HCT116 (cell line): ENCODE data around the gene DIPK1B. TPM values are rescaled to one million over a fixed set of nuclear protein-coding genes. Genes with fewer than 3 reads are reported as not detected.
"Not testable (repeated sequence)": the region's sequence is repeated elsewhere in the genome, so short reads cannot be mapped to it uniquely, and the experiment has no call there.

ENCODE experiments used
- ATAC-seq: fragments of 200-7000 bp; cut with Tn5 transposase; 2 replicates; pipeline ENCODE4 v1.9.1; 2020; ENCODE audit warnings: mild to moderate bottlenecking, moderate library complexity
- BruUV-seq: library from RNA; stranded (reverse); fragments of 400-500 nt; replicated peaks from 2 replicates; lab custom pipeline; 2021; lab: Mats Ljungman, UMichigan
- CTCF ChIA-PET: fragments of 300-600 bp; sonication (Branson Sonifier 250); formaldehyde crosslinking; loops from one replicate; lab custom pipeline; 2021; ENCODE audit warnings: antibody characterized with exemption; lab: Charles Lee
- POLR2A ChIA-PET: fragments of 300-600, 350-600 bp; sonication (Branson Sonifier 250); formaldehyde crosslinking; loops from one replicate; lab custom pipeline; 2021; ENCODE audit warnings: antibody characterized with exemption; lab: Charles Lee
- RAD21 ChIA-PET, 2 experiments: fragments of 300-600 bp; sonication (Branson Sonifier 250); formaldehyde crosslinking; loops; one replicate each; lab custom pipeline; 2023; ENCODE audit warnings: low total read pairs in 2 of 2; ENCODE audit not compliant: uncharacterized antibody in 2 of 2, unreplicated experiment in 2 of 2, low non-redundant PET in 1 of 2; lab: Charles Lee
- DNase-seq: peaks from one replicate; pipeline ENCODE4 v3.0.0-alpha.2; 2010; ENCODE audit warnings: low read depth, low spot score
- H2AFZ ChIP-seq: fragments of 200-600 bp; shearing (Covaris generic), sonication (generic); 2 replicates; pipeline ENCODE4 v1.6.1; 2017; ENCODE audit warnings: low read depth, mixed run types, mixed read lengths, antibody characterized with exemption, low read length; ENCODE audit not compliant: poor library complexity, severe bottlenecking
- H3K27ac ChIP-seq: 2 replicates; pipeline ENCODE4 v1.5.1; 2012; ENCODE audit warnings: low read depth, low read length
- H3K27me3 ChIP-seq: fragments of 200-600 bp; sonication (generic); 2 replicates; pipeline ENCODE4 v1.6.1; 2016; ENCODE audit warnings: mixed run types, low read length, mixed read lengths; ENCODE audit not compliant: insufficient read depth
- H3K36me3 ChIP-seq, 2 experiments: fragments of 200-500 bp in 1 of 2; fragments of 200-600 bp in 1 of 2; sonication (Bioruptor generic) in 1 of 2; sonication (generic) in 1 of 2; 2 replicates each; pipeline versions ENCODE4 v1.5.1 to v1.6.1; 2014 to 2016; ENCODE audit warnings: low read length in 2 of 2, inconsistent platforms in 1 of 2, mixed read lengths in 1 of 2, mixed run types in 1 of 2; ENCODE audit not compliant: insufficient read depth in 2 of 2, control insufficient read depth in 1 of 2
- H3K4me1 ChIP-seq, 2 experiments: fragments of 200-600 bp in 1 of 2; sonication (generic) in 1 of 2; 2 replicates each; pipeline versions ENCODE4 v1.5.1 to v1.6.1; 2012 to 2017; ENCODE audit warnings: low read length in 2 of 2, inconsistent platforms in 1 of 2, mild to moderate bottlenecking in 1 of 2, mixed read lengths in 1 of 2, mixed run types in 1 of 2, moderate library complexity in 1 of 2; ENCODE audit not compliant: insufficient read depth in 2 of 2, control insufficient read depth in 1 of 2
- H3K4me2 ChIP-seq: fragments of 200-600 bp; sonication (generic); 2 replicates; pipeline ENCODE4 v1.6.1; 2017; ENCODE audit warnings: mixed run types, low read length, mixed read lengths
- H3K4me3 ChIP-seq, 2 experiments: fragments of 200-600 bp in 1 of 2; sonication (generic) in 1 of 2; replicated peaks in 1 of 2; 2 replicates each; pipeline ENCODE4 v1.5.1; 2011 to 2016; ENCODE audit warnings: low read length in 2 of 2, control low read depth in 1 of 2, low read depth in 1 of 2, mild to moderate bottlenecking in 1 of 2, mixed read lengths in 1 of 2, mixed run types in 1 of 2
- H3K79me2 ChIP-seq: fragments of 200-600 bp; sonication (generic); 2 replicates; pipeline ENCODE4 v1.6.1; 2017; ENCODE audit warnings: mild to moderate bottlenecking, mixed run types, low read length, moderate library complexity, mixed read lengths; ENCODE audit not compliant: insufficient read depth
- H3K9ac ChIP-seq: fragments of 200-600 bp; sonication (generic); 2 replicates; pipeline ENCODE4 v1.6.1; 2016; ENCODE audit warnings: low read length, mixed read lengths
- H3K9me2 ChIP-seq: fragments of 200-600 bp; sonication (generic), shearing (Covaris generic); 2 replicates; pipeline ENCODE4 v1.6.1; 2017; ENCODE audit warnings: mixed run types, mild to moderate bottlenecking, moderate library complexity; ENCODE audit not compliant: insufficient read depth
- H3K9me3 ChIP-seq, 2 experiments: fragments of 200-500 bp in 1 of 2; fragments of 200-600 bp in 1 of 2; sonication (Bioruptor generic) in 1 of 2; sonication (generic) in 1 of 2; 2 replicates each; pipeline ENCODE4 v1.6.1; 2014 to 2017; ENCODE audit warnings: low read length in 2 of 2, mixed read lengths in 2 of 2, inconsistent platforms in 1 of 2, low read depth in 1 of 2, mild to moderate bottlenecking in 1 of 2, mixed run types in 1 of 2, moderate library complexity in 1 of 2; ENCODE audit not compliant: control insufficient read depth in 1 of 2, insufficient read depth in 1 of 2
- H4K20me1 ChIP-seq: fragments of 200-600 bp; sonication (generic), shearing (Covaris generic); 2 replicates; pipeline ENCODE4 v1.6.1; 2017; ENCODE audit warnings: mixed run types, mild to moderate bottlenecking, moderate library complexity; ENCODE audit not compliant: insufficient read depth
- CEBPB ChIP-seq: IDR thresholded peaks from 2 replicates; pipeline ENCODE4 v1.6.1; 2012; ENCODE audit warnings: low read depth
- EZH2phosphoT487 ChIP-seq: fragments of 200-600 bp; IDR thresholded peaks from 2 replicates; pipeline ENCODE4 v1.6.1; 2018; ENCODE audit warnings: antibody characterized with exemption, borderline replicate concordance
- FOSL1 ChIP-seq: IDR thresholded peaks from 2 replicates; pipeline ENCODE4 v1.6.1; 2012; ENCODE audit warnings: low read depth
- POLR2A ChIP-seq: IDR thresholded peaks from 2 replicates; pipeline ENCODE4 v1.7.0; 2011; ENCODE audit warnings: borderline replicate concordance; ENCODE audit not compliant: insufficient read depth, insufficient read length; ENCODE audit errors: extremely low read depth
- RAD21 ChIP-seq: IDR thresholded peaks from 2 replicates; pipeline ENCODE4 v1.6.1; 2012; ENCODE audit warnings: low read depth, mild to moderate bottlenecking
- TCF7L2 ChIP-seq: IDR thresholded peaks from 2 replicates; pipeline ENCODE4 v1.7.0; 2011; ENCODE audit warnings: borderline replicate concordance, inconsistent platforms; ENCODE audit not compliant: insufficient read depth, insufficient read length; ENCODE audit errors: extremely low read depth
- ZFX ChIP-seq: fragments of 450-650 bp; IDR thresholded peaks from 2 replicates; pipeline ENCODE4 v1.6.1; 2017
- ZNF274 ChIP-seq: fragments of 200-500 bp; sonication (Bioruptor generic); IDR thresholded peaks from 2 replicates; pipeline ENCODE4 v1.6.1; 2014; ENCODE audit warnings: mild to moderate bottlenecking, low read depth, low read length, inconsistent platforms
- intact Hi-C: fragments of 100-400 bp; cut with micrococcal nuclease; formaldehyde crosslinking; loops from 2 replicates; pipeline ENCODE4 v1.10.0; 2022
- total RNA-seq: library from RNA; stranded (reverse); gene quantifications from one replicate; pipeline ENCODE4 v1.2.1, GENCODE V29; 2021; ENCODE audit not compliant: unreplicated experiment
- TF ChIP-seq, protein P1 (sequence below): IDR thresholded peaks from 2 replicates; pipeline ENCODE4 v1.6.1; 2012
- TF ChIP-seq, protein P2 (sequence below), 3 experiments: fragments of 200-600 bp in 1 of 3; sonication (generic) in 1 of 3; IDR thresholded peaks in 2 of 3; conservative IDR thresholded peaks in 1 of 3; 2 replicates each; pipeline ENCODE4 v1.5.1; 2012 to 2017; ENCODE audit warnings: low read depth in 2 of 3, low read length in 2 of 3, antibody characterized with exemption in 1 of 3, borderline replicate concordance in 1 of 3, control low read depth in 1 of 3, mild to moderate bottlenecking in 1 of 3, mixed read lengths in 1 of 3, mixed run types in 1 of 3, moderate library complexity in 1 of 3; ENCODE audit not compliant: insufficient read depth in 1 of 3

Gene DIPK1B
- total RNA-seq, 1 experiment from 2014 or later, result 15.6 TPM

DNA sequence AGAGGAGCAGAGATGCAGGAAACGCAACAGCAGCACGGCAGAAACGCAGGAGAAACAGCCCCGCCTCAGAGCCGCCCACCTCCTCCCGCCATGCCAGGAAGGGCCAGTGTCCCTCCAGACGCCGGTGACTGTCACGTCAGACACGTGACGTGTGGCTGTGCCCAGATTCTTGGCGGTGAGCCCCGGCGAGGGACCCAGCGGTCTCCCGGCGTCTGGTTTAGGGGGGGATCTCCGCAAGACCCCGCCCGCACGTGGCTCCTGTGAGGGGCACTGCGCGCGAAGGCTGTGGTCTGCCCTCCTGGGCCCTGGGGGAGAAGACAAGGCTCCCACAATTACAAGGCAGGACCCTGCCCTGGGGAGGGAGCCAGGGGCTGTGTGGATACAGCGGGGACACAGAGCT lies 48.1 kb downstream of the DIPK1B start:
- no peaks in the 10 kb centered on the region for H4K20me1 ChIP-seq
- no peak overlapping the region for H3K9ac ChIP-seq
- H3K27ac ChIP-seq, result no peak overlapping the region
- H3K9me2 ChIP-seq, result no peaks in the 10 kb centered on the region
- H2AFZ ChIP-seq, result peak overlapping the region; percentile 82
- TF ChIP-seq TCF7L2 (no peak), EZH2phosphoT487 (no peak), ZNF274 (no peak), ZFX (no peak), RAD21 (no peak), CEBPB (no peak), POLR2A (no peak), FOSL1 (no peak)
- TF ChIP-seq, protein P1, sequence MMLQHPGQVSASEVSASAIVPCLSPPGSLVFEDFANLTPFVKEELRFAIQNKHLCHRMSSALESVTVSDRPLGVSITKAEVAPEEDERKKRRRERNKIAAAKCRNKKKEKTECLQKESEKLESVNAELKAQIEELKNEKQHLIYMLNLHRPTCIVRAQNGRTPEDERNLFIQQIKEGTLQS, result no peak
- H3K79me2 ChIP-seq, result no peaks in the 10 kb centered on the region
- DNase-seq, result no peak
- RAD21 ChIA-PET, result no interaction called here
- peak; percentile 0; the same call in 1 of the 2 replicates for ATAC-seq
- peak overlapping the region; percentile 58; the same call in 1 of the 2 replicates for H3K4me2 ChIP-seq
- CTCF ChIA-PET, result no interaction called here
- intact Hi-C loops, result no loop called here
- POLR2A ChIA-PET, result no interaction called here
- no peaks in the 10 kb centered on the region for H3K36me3 ChIP-seq
- peaks cover 13 to 25% of the 10 kb centered on the region in 2 experiments; a peak in 3 of 4 replicates for H3K4me1 ChIP-seq
- H3K27me3 ChIP-seq, result no peaks in the 10 kb centered on the region
- H3K4me3 ChIP-seq, result no peak overlapping the region
- no TSS peak for BruUV-seq
- peaks cover 0 to 7% of the 10 kb centered on the region in 2 experiments; a peak in 2 of 4 replicates for H3K9me3 ChIP-seq

DNA sequence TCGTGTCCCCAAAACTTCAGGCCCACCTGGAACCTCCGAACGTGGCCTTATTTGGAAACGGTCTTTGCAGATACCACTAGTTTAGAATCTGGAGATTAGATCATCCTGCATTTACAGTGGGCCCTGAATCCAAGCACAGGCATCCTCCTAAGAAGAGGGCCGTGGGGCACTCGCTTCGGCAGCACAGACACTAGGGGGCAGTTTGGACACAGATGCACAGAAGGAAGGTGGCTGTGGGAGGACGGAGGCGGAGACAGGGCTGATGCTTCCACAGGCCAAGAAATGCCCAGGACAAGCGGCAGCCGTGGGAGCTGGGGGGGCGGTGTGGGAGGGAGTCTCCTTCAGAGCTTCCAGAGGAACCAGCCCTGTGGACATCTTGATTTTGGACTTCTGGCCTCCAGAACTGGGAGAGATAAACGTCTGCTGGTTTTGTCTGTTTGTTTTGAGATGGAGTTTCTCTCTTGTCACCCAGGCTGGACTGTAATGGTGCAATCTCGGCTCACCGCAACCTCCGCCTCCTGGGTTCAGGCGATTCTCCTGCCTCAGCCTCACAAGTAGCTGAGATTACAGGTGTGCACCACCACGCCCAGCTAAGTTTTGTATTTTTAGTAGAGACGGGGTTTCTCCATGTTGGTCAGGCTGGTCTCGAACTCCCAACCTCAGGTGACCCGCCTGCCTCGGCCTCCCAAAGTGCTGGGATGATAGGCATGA lies 48.6 kb downstream of the DIPK1B start:
- H3K79me2 ChIP-seq, POLR2A ChIA-PET, H3K36me3 ChIP-seq, H3K9me2 ChIP-seq, H3K27me3 ChIP-seq, BruUV-seq, intact Hi-C loops, H3K9me3 ChIP-seq, H3K27ac ChIP-seq, H3K4me3 ChIP-seq, RAD21 ChIA-PET, H4K20me1 ChIP-seq: not testable (repeated sequence)
- Histone ChIP-seq H3K4me1 (peaks cover 13 to 25% of the 10 kb centered on the region in 2 experiments; a peak in 3 of 4 replicates), H3K9ac (0 out of 2 replicates have a peak overlapping the region, but pooled peaks have one; percentile 13), H3K4me2 (peak overlapping the region; percentile 58), H2AFZ (peak overlapping the region; percentile 82)
- CTCF ChIA-PET, result interaction anchor here (0.9 kb wide), 1 partner anchor 326 kb away, joined by 3 read pairs; the partner anchor contains the start of gene MAN1B1
- DNase-seq (peak; percentile 56), ATAC-seq (peak; percentile 80)
- TF ChIP-seq, protein P2, sequence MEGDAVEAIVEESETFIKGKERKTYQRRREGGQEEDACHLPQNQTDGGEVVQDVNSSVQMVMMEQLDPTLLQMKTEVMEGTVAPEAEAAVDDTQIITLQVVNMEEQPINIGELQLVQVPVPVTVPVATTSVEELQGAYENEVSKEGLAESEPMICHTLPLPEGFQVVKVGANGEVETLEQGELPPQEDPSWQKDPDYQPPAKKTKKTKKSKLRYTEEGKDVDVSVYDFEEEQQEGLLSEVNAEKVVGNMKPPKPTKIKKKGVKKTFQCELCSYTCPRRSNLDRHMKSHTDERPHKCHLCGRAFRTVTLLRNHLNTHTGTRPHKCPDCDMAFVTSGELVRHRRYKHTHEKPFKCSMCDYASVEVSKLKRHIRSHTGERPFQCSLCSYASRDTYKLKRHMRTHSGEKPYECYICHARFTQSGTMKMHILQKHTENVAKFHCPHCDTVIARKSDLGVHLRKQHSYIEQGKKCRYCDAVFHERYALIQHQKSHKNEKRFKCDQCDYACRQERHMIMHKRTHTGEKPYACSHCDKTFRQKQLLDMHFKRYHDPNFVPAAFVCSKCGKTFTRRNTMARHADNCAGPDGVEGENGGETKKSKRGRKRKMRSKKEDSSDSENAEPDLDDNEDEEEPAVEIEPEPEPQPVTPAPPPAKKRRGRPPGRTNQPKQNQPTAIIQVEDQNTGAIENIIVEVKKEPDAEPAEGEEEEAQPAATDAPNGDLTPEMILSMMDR (IDR thresholded peaks at IDR 0.05 in 2 of 3, conservative IDR thresholded peaks at IDR 0.05 in 1 of 3; ENCODE audit: borderline replicate concordance in 1 of 3, insufficient read depth in 1 of 3, low read depth in 2 of 3, low read length in 2 of 3), result peak; percentile 56 to 83 (median 67); a peak in 5 of 6 replicates
- peak; percentile 42; the same call in 1 of the 2 replicates for TF ChIP-seq RAD21
